ENCODE results near the gene LRRTM4. TPM values are rescaled to one million over a fixed set of nuclear protein-coding genes. Genes with fewer than 3 reads are reported as not detected.

LRRTM4 gene
- total RNA-seq, 1 experiment from 2014 or later, result 0.23 TPM

DNA sequence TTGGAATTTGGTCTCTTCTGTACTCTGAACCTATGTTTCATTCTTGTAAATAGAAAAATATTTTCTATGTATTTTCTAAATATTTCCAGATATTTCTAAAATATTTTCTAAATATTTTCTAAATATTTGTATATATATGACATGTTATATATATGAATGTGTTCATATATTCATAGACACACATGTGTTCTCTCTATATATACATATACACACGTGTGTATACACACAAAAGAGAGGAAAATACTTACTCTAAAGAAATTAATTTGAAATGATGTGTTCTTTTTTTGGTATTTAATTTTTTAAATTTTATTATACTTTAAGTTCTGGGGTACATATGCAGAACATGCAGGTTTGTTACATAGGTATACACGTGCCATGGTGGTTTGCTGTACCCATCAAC lies 589.6 kb downstream of the LRRTM4 start:
- POLR2A ChIA-PET, result no interaction called here
- Histone ChIP-seq H3K4me1 (ENCODE audit: control insufficient read depth, insufficient read depth, low read length) (no peaks in the 10 kb centered on the region), H3K36me3 (ENCODE audit: control insufficient read depth, insufficient read depth, low read length) (no peaks in the 10 kb centered on the region), H3K27me3 (ENCODE audit: control insufficient read depth, insufficient read depth, low read length) (no peaks in the 10 kb centered on the region), H3K27ac (ENCODE audit: low read length) (no peak overlapping the region), H3K4me3 (ENCODE audit: low read depth in 2 of 2, low read length in 2 of 2) (no peak overlapping the region), H3K9me3 (ENCODE audit: control insufficient read depth, insufficient read depth, low read depth, low read length) (no peaks in the 10 kb centered on the region)
- ATAC-seq, result no peak
- TF ChIP-seq POLR2AphosphoS5 (IDR thresholded peaks at IDR 0.05; ENCODE audit: low read depth, low read length), result no peak
- TF ChIP-seq TCF7L2 (IDR thresholded peaks at IDR 0.05; ENCODE audit: low read depth, low read length), result no peak
- TF ChIP-seq SIN3A (IDR thresholded peaks at IDR 0.05; ENCODE audit: borderline replicate concordance, insufficient read depth, low read depth, low read length), result no peak
- TF ChIP-seq, protein P1, sequence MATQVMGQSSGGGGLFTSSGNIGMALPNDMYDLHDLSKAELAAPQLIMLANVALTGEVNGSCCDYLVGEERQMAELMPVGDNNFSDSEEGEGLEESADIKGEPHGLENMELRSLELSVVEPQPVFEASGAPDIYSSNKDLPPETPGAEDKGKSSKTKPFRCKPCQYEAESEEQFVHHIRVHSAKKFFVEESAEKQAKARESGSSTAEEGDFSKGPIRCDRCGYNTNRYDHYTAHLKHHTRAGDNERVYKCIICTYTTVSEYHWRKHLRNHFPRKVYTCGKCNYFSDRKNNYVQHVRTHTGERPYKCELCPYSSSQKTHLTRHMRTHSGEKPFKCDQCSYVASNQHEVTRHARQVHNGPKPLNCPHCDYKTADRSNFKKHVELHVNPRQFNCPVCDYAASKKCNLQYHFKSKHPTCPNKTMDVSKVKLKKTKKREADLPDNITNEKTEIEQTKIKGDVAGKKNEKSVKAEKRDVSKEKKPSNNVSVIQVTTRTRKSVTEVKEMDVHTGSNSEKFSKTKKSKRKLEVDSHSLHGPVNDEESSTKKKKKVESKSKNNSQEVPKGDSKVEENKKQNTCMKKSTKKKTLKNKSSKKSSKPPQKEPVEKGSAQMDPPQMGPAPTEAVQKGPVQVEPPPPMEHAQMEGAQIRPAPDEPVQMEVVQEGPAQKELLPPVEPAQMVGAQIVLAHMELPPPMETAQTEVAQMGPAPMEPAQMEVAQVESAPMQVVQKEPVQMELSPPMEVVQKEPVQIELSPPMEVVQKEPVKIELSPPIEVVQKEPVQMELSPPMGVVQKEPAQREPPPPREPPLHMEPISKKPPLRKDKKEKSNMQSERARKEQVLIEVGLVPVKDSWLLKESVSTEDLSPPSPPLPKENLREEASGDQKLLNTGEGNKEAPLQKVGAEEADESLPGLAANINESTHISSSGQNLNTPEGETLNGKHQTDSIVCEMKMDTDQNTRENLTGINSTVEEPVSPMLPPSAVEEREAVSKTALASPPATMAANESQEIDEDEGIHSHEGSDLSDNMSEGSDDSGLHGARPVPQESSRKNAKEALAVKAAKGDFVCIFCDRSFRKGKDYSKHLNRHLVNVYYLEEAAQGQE (IDR thresholded peaks at IDR 0.05; ENCODE audit: insufficient read depth in 1 of 2, low read depth in 2 of 2, low read length in 1 of 2), result no peak
- CTCF ChIA-PET, result no interaction called here
- BruUV-seq (replicated peaks), result no TSS peak
- DNase-seq (ENCODE audit: low read depth, low spot score), result no peak
- in situ Hi-C loops (cut with HindIII; ENCODE audit: low pct_unique_long_range_greater_than_20kb, low sequenced_read_pairs) (no loop called here), intact Hi-C loops (cut with micrococcal nuclease; ENCODE audit: unreplicated experiment) (no loop called here)

DNA sequence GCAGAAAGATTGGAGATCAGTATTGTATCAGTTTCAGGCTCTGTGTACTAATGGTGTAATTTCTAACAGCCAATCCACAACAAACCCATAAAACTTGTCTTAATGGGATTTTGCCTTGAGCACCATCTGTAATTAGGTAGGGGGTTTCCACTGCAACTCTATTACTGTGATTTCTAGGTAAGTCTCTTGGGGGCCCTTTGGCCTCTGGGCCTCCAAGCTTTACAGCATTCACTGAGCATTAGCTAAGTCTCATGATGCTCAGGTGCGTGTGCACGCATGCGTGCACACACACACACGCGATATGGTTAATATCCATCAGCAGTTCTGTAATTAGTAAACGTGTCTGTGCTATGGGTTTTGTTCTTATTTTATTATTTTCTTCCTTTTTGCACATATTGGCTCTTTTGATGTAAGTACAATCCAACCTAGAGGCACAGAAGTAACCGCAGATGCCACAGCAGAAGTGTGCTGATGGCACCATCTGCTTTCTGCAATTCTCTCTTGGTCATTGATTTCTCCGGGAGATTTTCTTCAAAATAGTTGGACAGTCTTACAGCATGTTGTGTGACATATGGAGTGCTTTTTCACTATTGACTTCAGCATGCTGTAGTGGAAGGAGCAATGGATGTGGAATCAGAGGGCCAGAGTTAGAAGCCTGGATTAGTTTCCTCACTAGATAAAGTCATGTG lies 592.0 kb downstream of the LRRTM4 start:
- POLR2A ChIA-PET, result no interaction called here
- TF ChIP-seq SIN3A (IDR thresholded peaks at IDR 0.05; ENCODE audit: borderline replicate concordance, insufficient read depth, low read depth, low read length) (no peak), POLR2AphosphoS5 (IDR thresholded peaks at IDR 0.05; ENCODE audit: low read depth, low read length) (no peak), TCF7L2 (IDR thresholded peaks at IDR 0.05; ENCODE audit: low read depth, low read length) (no peak)
- TF ChIP-seq, protein P2, sequence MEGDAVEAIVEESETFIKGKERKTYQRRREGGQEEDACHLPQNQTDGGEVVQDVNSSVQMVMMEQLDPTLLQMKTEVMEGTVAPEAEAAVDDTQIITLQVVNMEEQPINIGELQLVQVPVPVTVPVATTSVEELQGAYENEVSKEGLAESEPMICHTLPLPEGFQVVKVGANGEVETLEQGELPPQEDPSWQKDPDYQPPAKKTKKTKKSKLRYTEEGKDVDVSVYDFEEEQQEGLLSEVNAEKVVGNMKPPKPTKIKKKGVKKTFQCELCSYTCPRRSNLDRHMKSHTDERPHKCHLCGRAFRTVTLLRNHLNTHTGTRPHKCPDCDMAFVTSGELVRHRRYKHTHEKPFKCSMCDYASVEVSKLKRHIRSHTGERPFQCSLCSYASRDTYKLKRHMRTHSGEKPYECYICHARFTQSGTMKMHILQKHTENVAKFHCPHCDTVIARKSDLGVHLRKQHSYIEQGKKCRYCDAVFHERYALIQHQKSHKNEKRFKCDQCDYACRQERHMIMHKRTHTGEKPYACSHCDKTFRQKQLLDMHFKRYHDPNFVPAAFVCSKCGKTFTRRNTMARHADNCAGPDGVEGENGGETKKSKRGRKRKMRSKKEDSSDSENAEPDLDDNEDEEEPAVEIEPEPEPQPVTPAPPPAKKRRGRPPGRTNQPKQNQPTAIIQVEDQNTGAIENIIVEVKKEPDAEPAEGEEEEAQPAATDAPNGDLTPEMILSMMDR (IDR thresholded peaks at IDR 0.05), result no peak
- TF ChIP-seq, protein P1 (IDR thresholded peaks at IDR 0.05; ENCODE audit: insufficient read depth in 1 of 2, low read depth in 2 of 2, low read length in 1 of 2), result no peak

More for the DNA sequence above, 592.0 kb downstream of the LRRTM4 start:
- no peak overlapping the region for H3K4me3 ChIP-seq (ENCODE audit: low read depth in 2 of 2, low read length in 2 of 2)
- CTCF ChIA-PET, result no interaction called here
- DNase-seq (ENCODE audit: low read depth, low spot score), result no peak
- no peaks in the 10 kb centered on the region for H3K27me3 ChIP-seq (ENCODE audit: control insufficient read depth, insufficient read depth, low read length)
- H3K27ac ChIP-seq (ENCODE audit: low read length), result no peak overlapping the region
- no peak for ATAC-seq
- H3K4me1 ChIP-seq (ENCODE audit: control insufficient read depth, insufficient read depth, low read length), result no peaks in the 10 kb centered on the region
- no peaks in the 10 kb centered on the region for H3K9me3 ChIP-seq (ENCODE audit: control insufficient read depth, insufficient read depth, low read depth, low read length)
- no peaks in the 10 kb centered on the region for H3K36me3 ChIP-seq (ENCODE audit: control insufficient read depth, insufficient read depth, low read length)
- intact Hi-C loops (cut with micrococcal nuclease; ENCODE audit: unreplicated experiment), result no loop called here
- BruUV-seq (replicated peaks), result no TSS peak
- in situ Hi-C loops (cut with HindIII; ENCODE audit: low pct_unique_long_range_greater_than_20kb, low sequenced_read_pairs), result no loop called here
